ENCODE measurements around the gene CNKSR3.

Gene CNKSR3

DNA sequence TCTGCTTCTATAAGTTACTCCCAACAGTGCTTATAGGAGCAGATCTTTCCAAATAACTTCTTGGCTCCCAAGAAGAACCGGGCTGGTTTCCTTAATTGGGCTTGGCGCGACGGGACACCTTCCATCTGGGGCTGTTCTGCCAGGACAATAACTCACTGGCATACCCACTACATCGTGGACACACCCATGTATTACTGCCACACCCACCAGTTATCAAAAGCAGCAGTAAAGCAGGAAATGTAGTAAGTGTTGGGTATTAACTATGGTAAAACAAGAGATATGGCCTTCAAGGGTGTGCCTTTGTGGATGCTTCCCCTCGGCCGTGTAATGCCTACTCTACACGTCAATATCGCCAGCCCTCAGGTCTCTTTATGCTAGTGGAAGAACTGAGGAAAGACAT is 24.7 kb downstream of the CNKSR3 start:
- H3K27ac ChIP-seq: peak overlapping the region; percentile 84; the same call in 1 of the 2 replicates

DNA sequence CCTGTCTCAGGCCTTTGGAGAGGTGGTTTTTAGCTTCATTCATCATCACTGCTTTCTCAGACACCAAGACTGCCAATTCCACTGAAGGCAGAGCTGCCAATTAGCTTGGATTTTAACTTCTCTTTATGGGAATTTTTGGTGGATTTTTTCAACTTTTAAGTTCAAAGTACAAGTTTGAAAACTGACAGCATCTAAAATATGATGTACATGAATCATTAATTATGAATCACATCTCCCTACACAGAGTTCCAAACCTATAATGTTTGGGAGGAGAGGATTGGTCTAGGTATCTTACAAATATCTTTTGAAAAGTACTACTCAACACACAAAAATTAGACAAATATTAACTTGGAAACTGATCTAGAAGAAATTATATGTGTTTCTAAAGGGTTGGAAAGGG is 25.5 kb downstream of the CNKSR3 start:
- no peak overlapping the region for H3K27ac ChIP-seq
- TF ChIP-seq, protein P1, sequence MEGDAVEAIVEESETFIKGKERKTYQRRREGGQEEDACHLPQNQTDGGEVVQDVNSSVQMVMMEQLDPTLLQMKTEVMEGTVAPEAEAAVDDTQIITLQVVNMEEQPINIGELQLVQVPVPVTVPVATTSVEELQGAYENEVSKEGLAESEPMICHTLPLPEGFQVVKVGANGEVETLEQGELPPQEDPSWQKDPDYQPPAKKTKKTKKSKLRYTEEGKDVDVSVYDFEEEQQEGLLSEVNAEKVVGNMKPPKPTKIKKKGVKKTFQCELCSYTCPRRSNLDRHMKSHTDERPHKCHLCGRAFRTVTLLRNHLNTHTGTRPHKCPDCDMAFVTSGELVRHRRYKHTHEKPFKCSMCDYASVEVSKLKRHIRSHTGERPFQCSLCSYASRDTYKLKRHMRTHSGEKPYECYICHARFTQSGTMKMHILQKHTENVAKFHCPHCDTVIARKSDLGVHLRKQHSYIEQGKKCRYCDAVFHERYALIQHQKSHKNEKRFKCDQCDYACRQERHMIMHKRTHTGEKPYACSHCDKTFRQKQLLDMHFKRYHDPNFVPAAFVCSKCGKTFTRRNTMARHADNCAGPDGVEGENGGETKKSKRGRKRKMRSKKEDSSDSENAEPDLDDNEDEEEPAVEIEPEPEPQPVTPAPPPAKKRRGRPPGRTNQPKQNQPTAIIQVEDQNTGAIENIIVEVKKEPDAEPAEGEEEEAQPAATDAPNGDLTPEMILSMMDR (conservative IDR thresholded peaks at IDR 0.05): no peak
- no peak for TF ChIP-seq ZFX (IDR thresholded peaks at IDR 0.05)

More for the DNA sequence above, 24.7 kb downstream of the CNKSR3 start:
- TF ChIP-seq, protein P1 (conservative IDR thresholded peaks at IDR 0.05): no peak
- no peak for TF ChIP-seq ZFX (IDR thresholded peaks at IDR 0.05)

DNA sequence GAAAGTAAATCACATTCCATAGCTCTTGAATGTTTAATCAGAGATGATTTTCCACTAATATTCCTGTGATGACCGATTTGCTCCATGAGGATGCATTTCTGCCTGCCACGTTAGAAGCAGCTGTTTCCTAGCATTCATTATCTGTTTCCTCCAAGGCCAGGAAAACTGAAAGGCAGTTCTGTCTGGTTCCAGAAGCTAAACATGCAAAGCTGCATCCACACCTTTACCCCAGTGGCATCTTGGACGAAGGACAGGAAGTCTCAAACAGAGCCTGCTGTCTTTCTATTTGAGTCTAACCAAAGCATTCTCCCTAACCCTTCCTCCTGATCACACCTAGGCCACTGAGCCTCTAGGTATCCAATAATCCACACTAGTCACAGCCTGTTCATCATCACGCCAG is 27.6 kb downstream of the CNKSR3 start:
- no peak overlapping the region; the same call in 1 of the 2 replicates for H3K27ac ChIP-seq
- TF ChIP-seq ZFX (IDR thresholded peaks at IDR 0.05): no peak
- TF ChIP-seq, protein P1 (conservative IDR thresholded peaks at IDR 0.05): no peak

DNA sequence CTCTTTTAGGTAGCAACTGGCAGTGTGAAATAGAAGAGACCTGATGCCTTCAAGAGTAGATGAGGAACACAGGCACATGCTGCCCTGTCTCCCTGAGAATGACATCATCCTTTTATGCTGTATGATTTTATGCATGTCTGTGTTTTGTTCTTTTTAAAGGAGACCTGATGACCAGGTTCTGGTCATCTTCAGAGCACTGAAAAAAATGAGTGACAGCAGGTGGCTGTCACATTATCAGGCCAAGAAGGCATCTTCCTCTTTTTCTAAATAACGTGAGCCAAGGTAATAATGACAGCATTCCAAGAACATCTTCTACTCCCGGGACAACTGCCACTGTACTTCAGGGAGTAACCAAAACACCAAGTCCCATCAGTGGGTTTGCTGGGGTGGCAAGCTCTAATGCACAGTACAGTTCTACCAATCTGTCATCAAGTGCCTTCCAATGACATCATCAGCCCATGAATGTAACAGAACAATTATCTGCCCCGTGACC is 28.9 kb downstream of the CNKSR3 start:
- no peak overlapping the region for H3K27ac ChIP-seq
- TF ChIP-seq, protein P1 (conservative IDR thresholded peaks at IDR 0.05): no peak
- no peak for TF ChIP-seq ZFX (IDR thresholded peaks at IDR 0.05)

DNA sequence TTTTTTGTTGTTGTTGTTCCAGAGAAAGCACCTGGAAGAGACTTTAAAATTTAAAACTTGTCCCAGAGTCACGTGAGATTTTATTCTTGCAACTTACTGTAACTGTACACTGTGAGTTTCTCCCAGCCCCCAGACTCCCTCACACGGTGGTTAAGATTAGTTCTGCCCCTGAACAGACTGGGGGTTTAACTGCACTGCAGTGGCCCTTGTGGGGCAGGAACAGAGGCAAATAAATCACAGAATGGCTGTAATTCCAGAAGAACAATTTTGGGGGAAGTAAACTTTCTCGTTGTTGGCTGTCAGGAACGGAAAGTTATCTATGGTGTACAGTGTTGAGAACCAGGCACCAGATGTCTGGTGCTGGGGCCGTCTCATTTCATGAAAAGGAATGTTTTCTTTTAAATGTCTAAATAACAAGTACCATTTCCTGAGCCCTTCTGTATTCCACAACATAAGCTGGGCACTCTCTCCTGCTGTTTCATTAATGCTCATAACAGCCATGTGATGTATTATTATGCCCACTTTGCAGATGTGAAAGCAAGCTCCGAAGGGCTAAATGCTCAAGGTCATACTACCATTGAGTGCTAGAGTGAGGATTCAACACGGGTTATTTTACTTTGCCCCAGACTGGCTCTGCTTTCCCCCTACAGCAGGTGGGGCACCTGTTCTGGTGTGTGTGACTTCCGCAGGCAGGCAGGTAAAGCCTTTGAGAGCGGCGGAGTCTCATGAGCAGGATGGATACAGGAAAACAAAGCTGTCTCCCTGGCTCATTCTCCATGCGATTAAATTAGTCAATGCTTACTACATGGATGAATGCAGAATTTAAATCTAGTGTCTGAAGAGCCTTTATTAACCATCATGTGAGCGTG is 30.5 kb downstream of the CNKSR3 start:
- H3K27ac ChIP-seq: no peak overlapping the region

DNA sequence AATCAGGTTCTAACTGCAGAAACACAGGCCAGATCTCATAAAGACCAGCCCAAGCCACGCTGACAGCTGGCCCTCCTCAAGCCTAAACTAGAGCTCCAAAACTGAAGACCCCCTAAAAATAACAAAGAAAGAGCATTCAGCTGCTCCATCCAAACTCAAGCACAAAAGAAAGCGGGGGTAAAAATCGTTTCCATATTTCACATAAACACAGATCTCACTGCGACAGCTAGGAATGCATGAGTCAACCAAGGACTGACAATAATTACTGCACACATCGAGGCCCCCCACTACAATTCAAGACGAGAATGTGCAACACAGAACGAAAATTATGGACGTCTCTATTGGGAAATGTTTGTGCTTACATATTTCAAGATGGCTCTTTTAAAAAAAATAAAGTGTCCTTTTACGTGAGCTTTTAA is 31.1 kb downstream of the CNKSR3 start:
- no peak for TF ChIP-seq ZFX (IDR thresholded peaks at IDR 0.05)
- TF ChIP-seq, protein P1 (conservative IDR thresholded peaks at IDR 0.05): no peak
- no peak overlapping the region for H3K27ac ChIP-seq

More for the DNA sequence above, 30.5 kb downstream of the CNKSR3 start:
- TF ChIP-seq ZFX (IDR thresholded peaks at IDR 0.05): no peak
- TF ChIP-seq, protein P1 (conservative IDR thresholded peaks at IDR 0.05): no peak

DNA sequence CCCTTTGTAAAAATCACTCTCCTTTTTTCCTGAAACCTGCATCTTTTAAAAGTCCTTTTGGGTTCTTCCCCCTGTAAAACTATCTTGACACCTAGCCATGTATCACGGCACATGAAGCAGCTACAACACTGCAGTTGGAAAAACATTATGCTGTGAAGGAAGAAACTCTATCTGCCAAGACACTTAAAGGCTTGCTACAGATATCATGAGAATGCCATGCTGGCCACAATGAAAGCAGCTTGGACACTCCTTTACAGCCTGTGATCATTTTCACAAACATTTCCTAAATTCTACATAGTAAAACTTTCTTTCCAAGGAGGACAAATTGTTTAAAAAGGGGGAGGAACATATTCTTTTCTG is 31.8 kb downstream of the CNKSR3 start:
- H3K27ac ChIP-seq: no peak overlapping the region
- TF ChIP-seq, protein P1 (conservative IDR thresholded peaks at IDR 0.05): no peak
- no peak for TF ChIP-seq ZFX (IDR thresholded peaks at IDR 0.05)

Data from C4-2B (cell line).